ENCODE data around the gene MT1X. TPM values are rescaled to one million over a fixed set of nuclear protein-coding genes. Genes with fewer than 3 reads are reported as not detected.
A peak's percentile ranks its signal among the peaks of the same experiment; 100 is the strongest.

Gene MT1X
- total RNA-seq, 1 donor from 2014 or later: 36.3 TPM

DNA sequence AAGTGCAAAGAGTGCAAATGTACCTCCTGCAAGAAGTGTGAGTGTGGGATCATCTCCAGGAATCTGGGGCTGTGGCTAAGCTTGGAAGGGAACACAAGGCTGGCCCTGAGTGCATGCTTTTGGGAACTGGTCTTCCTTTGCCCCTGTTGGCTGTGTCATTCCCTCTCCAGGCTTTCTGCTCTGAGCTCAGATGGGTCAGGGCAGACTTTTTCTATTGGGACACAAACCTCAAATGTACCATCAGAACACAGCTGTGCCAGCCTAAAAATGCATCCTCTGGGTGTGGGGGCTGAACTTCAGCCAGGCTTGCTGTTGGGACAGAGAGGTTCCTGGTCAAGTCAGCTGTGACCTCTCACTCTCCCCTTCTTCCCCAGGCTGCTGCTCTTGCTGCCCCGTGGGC, 29.7 kb upstream of the MT1X start:
- TF ChIP-seq, protein P1, sequence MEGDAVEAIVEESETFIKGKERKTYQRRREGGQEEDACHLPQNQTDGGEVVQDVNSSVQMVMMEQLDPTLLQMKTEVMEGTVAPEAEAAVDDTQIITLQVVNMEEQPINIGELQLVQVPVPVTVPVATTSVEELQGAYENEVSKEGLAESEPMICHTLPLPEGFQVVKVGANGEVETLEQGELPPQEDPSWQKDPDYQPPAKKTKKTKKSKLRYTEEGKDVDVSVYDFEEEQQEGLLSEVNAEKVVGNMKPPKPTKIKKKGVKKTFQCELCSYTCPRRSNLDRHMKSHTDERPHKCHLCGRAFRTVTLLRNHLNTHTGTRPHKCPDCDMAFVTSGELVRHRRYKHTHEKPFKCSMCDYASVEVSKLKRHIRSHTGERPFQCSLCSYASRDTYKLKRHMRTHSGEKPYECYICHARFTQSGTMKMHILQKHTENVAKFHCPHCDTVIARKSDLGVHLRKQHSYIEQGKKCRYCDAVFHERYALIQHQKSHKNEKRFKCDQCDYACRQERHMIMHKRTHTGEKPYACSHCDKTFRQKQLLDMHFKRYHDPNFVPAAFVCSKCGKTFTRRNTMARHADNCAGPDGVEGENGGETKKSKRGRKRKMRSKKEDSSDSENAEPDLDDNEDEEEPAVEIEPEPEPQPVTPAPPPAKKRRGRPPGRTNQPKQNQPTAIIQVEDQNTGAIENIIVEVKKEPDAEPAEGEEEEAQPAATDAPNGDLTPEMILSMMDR (IDR thresholded peaks at IDR 0.05): no peak
- Mint-ChIP-seq H3K4me1 (peaks cover 19% of the 10 kb centered on the region), H3K27me3 (peaks cover 13% of the 10 kb centered on the region), H3K27ac (no peak overlapping the region), H3K36me3 (ENCODE audit: low read depth) (no peaks in the 10 kb centered on the region), H3K4me3 (no peak overlapping the region), H3K9me3 (no peaks in the 10 kb centered on the region)
- DNase-seq: no peak
- ChIA-PET POLR2A (interaction anchor here (0.6 to 0.7 kb wide), 2 partner anchors 39 to 43 kb away, joined by 3 to 7 read pairs; no protein-coding TSS in a partner anchor), CTCF (no interaction called here)
- no peak for ATAC-seq (ENCODE audit: low read depth)
- intact Hi-C loops (cut with micrococcal nuclease): no loop called here

DNA sequence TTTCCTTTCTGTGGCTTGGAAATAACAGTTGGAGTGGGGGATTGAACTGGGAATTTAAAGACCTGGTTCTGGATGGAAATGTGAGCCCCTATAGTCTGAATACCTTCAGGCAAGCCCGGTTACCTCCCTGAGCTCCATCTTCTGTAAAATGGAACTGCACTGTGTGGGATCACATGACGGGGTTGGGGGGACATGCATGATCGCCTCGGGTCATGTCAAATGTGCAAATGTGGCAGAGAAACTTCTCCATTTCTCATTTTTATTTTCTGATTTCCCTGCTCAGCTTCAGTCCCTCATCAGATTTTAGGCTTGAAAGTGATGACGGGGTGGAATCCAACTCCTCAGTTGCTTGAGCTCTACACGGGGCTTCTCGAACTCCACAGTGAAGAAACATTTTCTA, 29.1 kb upstream of the MT1X start:
- H3K9me3 Mint-ChIP-seq: no peaks in the 10 kb centered on the region
- ATAC-seq (ENCODE audit: low read depth) (no peak), DNase-seq (no peak)
- POLR2A ChIA-PET: interaction anchor here (0.7 kb wide), 1 partner anchor 44 kb away, joined by 3 read pairs; no protein-coding TSS in a partner anchor
- TF ChIP-seq, protein P1 (IDR thresholded peaks at IDR 0.05): no peak
- intact Hi-C loops (cut with micrococcal nuclease): no loop called here
- H3K4me1 Mint-ChIP-seq: peaks cover 23% of the 10 kb centered on the region
- peaks cover 12% of the 10 kb centered on the region for H3K27me3 Mint-ChIP-seq
- H3K27ac Mint-ChIP-seq: peak overlapping the region; percentile 65
- CTCF ChIA-PET: no interaction called here
- peak overlapping the region; percentile 13 for H3K4me3 Mint-ChIP-seq
- peaks cover 3% of the 10 kb centered on the region for H3K36me3 Mint-ChIP-seq (ENCODE audit: low read depth)

DNA sequence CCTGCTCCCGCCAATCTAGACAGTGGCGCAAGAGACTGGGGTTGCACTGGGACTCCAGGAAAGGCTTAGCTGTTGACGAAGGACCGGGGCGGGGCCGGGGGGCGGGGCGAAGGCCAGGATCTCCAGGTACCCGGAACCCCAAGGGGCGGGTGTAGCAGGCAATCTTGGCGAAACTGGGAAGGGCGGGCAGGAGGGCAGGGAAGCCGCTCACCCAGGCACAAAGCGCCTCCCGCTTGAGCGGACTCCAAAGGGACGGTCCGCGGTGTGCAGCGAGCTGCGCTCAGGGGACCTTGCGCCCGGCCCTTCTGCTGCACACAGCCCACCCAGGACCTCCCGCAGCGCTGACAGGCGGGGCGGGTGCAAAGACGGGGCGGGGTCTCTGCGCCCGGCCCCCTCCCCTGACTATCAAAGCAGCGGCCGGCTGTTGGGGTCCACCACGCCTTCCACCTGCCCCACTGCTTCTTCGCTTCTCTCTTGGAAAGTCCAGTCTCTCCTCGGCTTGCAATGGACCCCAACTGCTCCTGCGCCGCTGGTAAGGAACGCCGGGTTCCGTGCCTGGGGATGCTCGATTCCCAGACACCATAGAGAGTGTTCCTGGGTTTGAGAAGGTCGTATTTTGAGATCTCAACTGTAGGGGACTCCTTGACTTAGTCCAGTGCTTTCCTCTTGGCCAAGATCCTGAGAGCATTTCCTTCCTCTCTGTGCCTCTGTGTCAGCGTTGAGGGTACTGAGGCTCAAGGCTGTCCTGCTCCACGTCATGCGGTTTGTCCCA, 24.5 kb upstream of the MT1X start, which contains the start of gene MT1F:
Gene MT1F (plus strand): TSS at position 405 of the 772 bp plus-strand sequence. CDS start 100 bp downstream, at position 505.
- Mint-ChIP-seq H3K4me1 (peaks cover 39% of the 10 kb centered on the region), H3K27ac (peak within 1 kb of the TSS; percentile 88), H3K4me3 (peak within 1 kb of the TSS; percentile 92), H3K27me3 (peaks cover 16% of the 10 kb centered on the region), H3K9me3 (no peaks in the 10 kb centered on the region), H3K36me3 (ENCODE audit: low read depth) (peaks cover 3% of the 10 kb centered on the region)
- CTCF ChIA-PET: interaction anchor here (0.7 kb wide), 1 partner anchor 49 kb away, joined by 3 read pairs; the partner anchor contains the start of gene MT2A
- intact Hi-C loops (cut with micrococcal nuclease): loop anchor here (1.0 to 2.0 kb wide), 3 partner anchors 15 to 49 kb away; partner anchors contain the start of genes MT1X and MT2A
- peak; percentile 84 for ATAC-seq (ENCODE audit: low read depth)
- TF ChIP-seq, protein P1 (IDR thresholded peaks at IDR 0.05): no peak
- peak; percentile 71 for DNase-seq
- POLR2A ChIA-PET: interaction anchor here (0.6 to 1.2 kb wide), 12 partner anchors 9 to 865 kb away, joined by 3 to 11 read pairs (median 4); partner anchors contain the start of genes MT1X and MT2A

GRCh38 chr16:56658327-56658875, 23.9 kb upstream of the MT1X start:
- peaks cover 36% of the 10 kb centered on the region for H3K4me1 Mint-ChIP-seq
- CTCF ChIA-PET: no interaction called here
- H3K36me3 Mint-ChIP-seq (ENCODE audit: low read depth): peaks cover 3% of the 10 kb centered on the region
- peak overlapping the region; percentile 72 for H3K27ac Mint-ChIP-seq
- H3K9me3 Mint-ChIP-seq: no peaks in the 10 kb centered on the region
- peak overlapping the region; percentile 92 for H3K4me3 Mint-ChIP-seq
- ATAC-seq (ENCODE audit: low read depth) (no peak), DNase-seq (no peak)
- intact Hi-C loops (cut with micrococcal nuclease): no loop called here
- TF ChIP-seq, protein P1 (IDR thresholded peaks at IDR 0.05): no peak
- H3K27me3 Mint-ChIP-seq: peaks cover 18% of the 10 kb centered on the region
- POLR2A ChIA-PET: interaction anchor here (0.8 to 1.2 kb wide), 4 partner anchors 24 to 51 kb away, joined by 4 to 11 read pairs (median 6); partner anchors contain the start of genes MT1X and MT2A
